ENCODE data around the gene GRIFIN. TPM values are rescaled to one million over a fixed set of nuclear protein-coding genes. Genes with fewer than 3 reads are reported as not detected.
A peak's percentile ranks its signal among the peaks of the same experiment; 100 is the strongest.

GRIFIN gene
- total RNA-seq, 1 donor from 2014 or later = not detected

GRCh38 chr7:2510130-2510776 is 34.1 kb upstream of the GRIFIN start:
- Mint-ChIP-seq H3K9me3 (ENCODE audit: unreplicated experiment) (no peaks in the 10 kb centered on the region), H3K4me3 (ENCODE audit: unreplicated experiment) (peak overlapping the region; percentile 64), H3K4me1 (ENCODE audit: low read depth, unreplicated experiment) (peaks cover 6% of the 10 kb centered on the region), H3K27ac (ENCODE audit: unreplicated experiment) (no peak overlapping the region), H3K27me3 (ENCODE audit: low read depth, unreplicated experiment) (peaks cover 12% of the 10 kb centered on the region), H3K36me3 (ENCODE audit: low read depth, unreplicated experiment) (no peaks in the 10 kb centered on the region)
- peaks cover 13% of the 10 kb centered on the region for H3K4me1 ChIP-seq (ENCODE audit: insufficient read depth, low read length)
- H3K4me3 ChIP-seq (ENCODE audit: insufficient read depth, low read depth, low read length) = no peak overlapping the region
- no peaks in the 10 kb centered on the region for H4K20me1 ChIP-seq (ENCODE audit: insufficient read depth, low read length)
- H2AFZ ChIP-seq (ENCODE audit: low read depth, low read length) = no peak overlapping the region
- no peaks in the 10 kb centered on the region for H3K36me3 ChIP-seq (ENCODE audit: insufficient read depth, low read length)
- no peak overlapping the region for H3K27ac ChIP-seq (ENCODE audit: low read depth, low read length)
- no peak for TF ChIP-seq EZH2 (IDR thresholded peaks at IDR 0.05; ENCODE audit: insufficient read depth, low read length)
- TF ChIP-seq CTCF (IDR thresholded peaks at IDR 0.05; ENCODE audit: insufficient read depth, low read depth, low read length) = no peak
- DNase-seq (ENCODE audit: low read depth) (no peak), FAIRE-seq (no peak)
- H3K4me2 ChIP-seq (ENCODE audit: low read length) = no peak overlapping the region
- H3K9ac ChIP-seq (ENCODE audit: low read length) = no peak overlapping the region
- H3K27me3 ChIP-seq (ENCODE audit: insufficient read depth, low read length) = no peaks in the 10 kb centered on the region
- peaks cover 4% of the 10 kb centered on the region for H3K9me3 ChIP-seq (ENCODE audit: insufficient read depth, low read depth, low read length)
- no peaks in the 10 kb centered on the region for H3K79me2 ChIP-seq (ENCODE audit: insufficient read depth, low read length)

GRCh38 chr7:2509298-2509906 is 33.2 kb upstream of the GRIFIN start:
- Histone ChIP-seq H2AFZ (ENCODE audit: low read depth, low read length) (no peak overlapping the region), H3K79me2 (ENCODE audit: insufficient read depth, low read length) (no peaks in the 10 kb centered on the region), H3K4me3 (ENCODE audit: insufficient read depth, low read depth, low read length) (no peak overlapping the region), H3K27ac (ENCODE audit: low read depth, low read length) (no peak overlapping the region), H3K4me2 (ENCODE audit: low read length) (no peak overlapping the region), H3K9ac (ENCODE audit: low read length) (no peak overlapping the region), H4K20me1 (ENCODE audit: insufficient read depth, low read length) (no peaks in the 10 kb centered on the region), H3K4me1 (ENCODE audit: insufficient read depth, low read length) (peaks cover 13% of the 10 kb centered on the region), H3K9me3 (ENCODE audit: insufficient read depth, low read depth, low read length) (peaks cover 2% of the 10 kb centered on the region), H3K27me3 (ENCODE audit: insufficient read depth, low read length) (no peaks in the 10 kb centered on the region), H3K36me3 (ENCODE audit: insufficient read depth, low read length) (no peaks in the 10 kb centered on the region)
- H3K4me3 Mint-ChIP-seq (ENCODE audit: unreplicated experiment) = peak overlapping the region; percentile 50
- FAIRE-seq (no peak), DNase-seq (ENCODE audit: low read depth) (no peak)
- TF ChIP-seq EZH2 (IDR thresholded peaks at IDR 0.05; ENCODE audit: insufficient read depth, low read length) = no peak
- peaks cover 15% of the 10 kb centered on the region for H3K27me3 Mint-ChIP-seq (ENCODE audit: low read depth, unreplicated experiment)
- no peaks in the 10 kb centered on the region for H3K36me3 Mint-ChIP-seq (ENCODE audit: low read depth, unreplicated experiment)
- no peak overlapping the region for H3K27ac Mint-ChIP-seq (ENCODE audit: unreplicated experiment)
- no peaks in the 10 kb centered on the region for H3K9me3 Mint-ChIP-seq (ENCODE audit: unreplicated experiment)
- H3K4me1 Mint-ChIP-seq (ENCODE audit: low read depth, unreplicated experiment) = peaks cover 6% of the 10 kb centered on the region

GRCh38 chr7:2508327-2509215 is 32.4 kb upstream of the GRIFIN start:
- Histone ChIP-seq H3K4me2 (ENCODE audit: low read length) (peak overlapping the region; percentile 50), H3K4me3 (ENCODE audit: insufficient read depth, low read depth, low read length) (no peak overlapping the region), H3K9me3 (ENCODE audit: insufficient read depth, low read depth, low read length) (no peaks in the 10 kb centered on the region), H3K27me3 (ENCODE audit: insufficient read depth, low read length) (no peaks in the 10 kb centered on the region), H3K4me1 (ENCODE audit: insufficient read depth, low read length) (peaks cover 13% of the 10 kb centered on the region), H3K36me3 (ENCODE audit: insufficient read depth, low read length) (no peaks in the 10 kb centered on the region), H3K27ac (ENCODE audit: low read depth, low read length) (no peak overlapping the region), H3K79me2 (ENCODE audit: insufficient read depth, low read length) (no peaks in the 10 kb centered on the region), H3K9ac (ENCODE audit: low read length) (peak overlapping the region; percentile 23), H2AFZ (ENCODE audit: low read depth, low read length) (no peak overlapping the region), H4K20me1 (ENCODE audit: insufficient read depth, low read length) (no peaks in the 10 kb centered on the region)
- Mint-ChIP-seq H3K9me3 (ENCODE audit: unreplicated experiment) (no peaks in the 10 kb centered on the region), H3K36me3 (ENCODE audit: low read depth, unreplicated experiment) (no peaks in the 10 kb centered on the region), H3K27me3 (ENCODE audit: low read depth, unreplicated experiment) (peaks cover 18% of the 10 kb centered on the region), H3K27ac (ENCODE audit: unreplicated experiment) (no peak overlapping the region), H3K4me1 (ENCODE audit: low read depth, unreplicated experiment) (peaks cover 6% of the 10 kb centered on the region), H3K4me3 (ENCODE audit: unreplicated experiment) (peak overlapping the region; percentile 41)
- TF ChIP-seq CTCF (IDR thresholded peaks at IDR 0.05; ENCODE audit: insufficient read depth, low read depth, low read length) = no peak
- TF ChIP-seq EZH2 (IDR thresholded peaks at IDR 0.05; ENCODE audit: insufficient read depth, low read length) = no peak
- FAIRE-seq (no peak), DNase-seq (ENCODE audit: low read depth) (no peak)

All from astrocyte (in vitro differentiated cells and primary cell).